Measurements from ENCODE around the gene C9orf85. TPM values are rescaled to one million over a fixed set of nuclear protein-coding genes. Genes with fewer than 3 reads are reported as not detected.
"Not testable (repeated sequence)": the region's sequence is repeated elsewhere in the genome, so short reads cannot be mapped to it uniquely, and the experiment has no call there.

The C9orf85 gene
- total RNA-seq, 1 donor from 2014 or later, result 6.2 TPM

- not testable (repeated sequence) for DNase-seq (ENCODE audit: low spot score)
Measured at GRCh38 chr9:71898756-71899155, 12.7 kb upstream of the C9orf85 start.

GRCh38 chr9:71901695-71902597, 9.5 kb upstream of the C9orf85 start:
- no peak for DNase-seq (ENCODE audit: low spot score)
- intact Hi-C loops (cut with DNase I), result no loop called here

More at GRCh38 chr9:71898756-71899155, 12.7 kb upstream of the C9orf85 start:
- intact Hi-C loops (cut with DNase I), result not testable (repeated sequence)

GRCh38 chr9:71904076-71904475, 7.4 kb upstream of the C9orf85 start:
- intact Hi-C loops (cut with DNase I), result no loop called here

GRCh38 chr9:71908825-71909224, 2.6 kb upstream of the C9orf85 start:
- no peak for DNase-seq (ENCODE audit: low spot score)
- intact Hi-C loops (cut with DNase I), result no loop called here

More at GRCh38 chr9:71904076-71904475, 7.4 kb upstream of the C9orf85 start:
- DNase-seq (ENCODE audit: low spot score), result no peak

DNA sequence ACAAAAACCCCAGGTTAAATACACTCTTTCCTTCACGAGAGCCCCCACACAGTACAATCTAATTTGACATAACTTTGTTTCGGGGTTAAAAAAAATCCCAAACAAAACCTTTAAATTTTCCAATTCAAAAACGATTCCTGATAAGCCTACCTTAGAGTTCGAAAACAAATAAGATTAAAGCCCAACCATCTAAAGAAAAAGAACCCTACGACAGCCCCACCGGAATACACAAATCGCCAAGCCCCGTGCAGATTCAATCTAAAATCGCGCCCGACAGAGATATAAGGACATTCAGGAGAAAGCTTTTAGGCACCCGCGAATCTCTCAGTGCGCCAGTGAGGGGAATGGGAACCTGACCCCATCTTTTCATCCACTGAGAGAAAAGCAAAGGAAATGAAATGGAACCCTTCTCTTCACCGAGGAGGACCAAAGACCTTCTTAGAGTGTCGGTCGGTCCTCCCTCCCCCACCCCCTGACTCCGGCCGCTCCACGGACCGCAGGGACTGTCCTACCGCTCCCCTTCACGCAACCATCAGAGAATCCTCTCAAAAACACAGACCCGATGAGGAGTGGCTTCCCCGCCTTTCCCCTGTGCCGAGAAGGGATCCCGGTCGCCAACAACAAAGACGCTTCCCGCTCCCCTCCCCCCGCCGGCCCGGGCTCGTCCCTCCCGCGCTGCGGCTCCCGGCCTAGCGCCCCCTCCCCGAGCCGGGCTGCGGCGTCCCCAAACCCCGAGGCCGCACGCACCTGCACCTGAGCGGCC, 1.4 kb upstream of the C9orf85 start:
- intact Hi-C loops (cut with DNase I), result loop anchor here (5.0 to 10.0 kb wide), 2 partner anchors 115 to 143 kb away; partner anchors contain the start of gene CEMIP2
- peak; percentile 87 for DNase-seq (ENCODE audit: low spot score)

DNA sequence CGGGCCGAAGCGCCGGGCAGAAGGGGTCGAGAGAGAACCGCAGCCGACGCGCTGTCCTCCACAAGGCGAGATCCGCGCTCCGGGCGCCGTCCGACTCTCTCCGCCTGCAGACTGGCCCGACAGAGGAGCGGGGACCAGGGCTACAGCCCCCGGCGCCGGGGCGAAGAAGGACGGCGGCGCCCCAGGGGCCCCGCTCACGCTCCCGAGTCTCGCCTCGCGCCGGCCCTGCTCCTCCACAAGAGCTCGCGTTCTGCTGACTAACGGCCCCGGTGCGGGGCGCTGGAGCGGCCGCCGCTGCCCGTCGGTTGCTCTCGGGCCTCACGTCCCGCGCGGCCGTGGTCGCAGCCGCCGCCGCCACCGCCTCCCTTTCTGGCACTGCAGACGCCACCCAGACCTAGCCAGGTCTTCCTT, 784 bp upstream of the C9orf85 start:
- DNase-seq (ENCODE audit: low spot score), result no peak
- intact Hi-C loops (cut with DNase I), result loop anchor here (5.0 to 10.0 kb wide), 2 partner anchors 114 to 143 kb away; partner anchors contain the start of gene CEMIP2

- intact Hi-C loops (cut with DNase I), result loop anchor here (5.0 to 10.0 kb wide), 2 partner anchors 113 to 145 kb away; partner anchors contain the start of gene CEMIP2
- no peak for DNase-seq (ENCODE audit: low spot score)
Measured at GRCh38 chr9:71911908-71912335, 483 bp downstream of the C9orf85 start.

DNA sequence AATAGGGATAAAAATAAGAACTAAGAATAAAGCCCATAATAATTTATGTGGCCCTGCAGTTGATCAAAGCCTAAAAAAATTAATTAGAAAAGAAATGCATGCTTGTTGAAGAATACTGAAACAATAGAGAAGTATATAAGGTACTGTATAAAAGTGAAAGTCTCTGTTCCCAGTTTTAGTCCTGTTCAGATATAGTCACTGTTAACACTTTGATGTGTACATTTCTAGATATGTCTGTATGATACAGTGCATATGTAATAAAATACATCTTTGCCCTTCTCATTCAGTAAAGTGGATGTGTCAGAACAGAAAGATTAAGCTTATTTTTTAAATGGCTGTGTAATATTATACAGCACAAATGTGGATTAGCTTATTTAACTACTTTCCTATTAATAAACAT, 4.1 kb downstream of the C9orf85 start:
- intact Hi-C loops (cut with DNase I), result loop anchor here (10.0 kb wide), 1 partner anchor 109 kb away; no protein-coding TSS in a partner anchor
- no peak for DNase-seq (ENCODE audit: low spot score)

DNA sequence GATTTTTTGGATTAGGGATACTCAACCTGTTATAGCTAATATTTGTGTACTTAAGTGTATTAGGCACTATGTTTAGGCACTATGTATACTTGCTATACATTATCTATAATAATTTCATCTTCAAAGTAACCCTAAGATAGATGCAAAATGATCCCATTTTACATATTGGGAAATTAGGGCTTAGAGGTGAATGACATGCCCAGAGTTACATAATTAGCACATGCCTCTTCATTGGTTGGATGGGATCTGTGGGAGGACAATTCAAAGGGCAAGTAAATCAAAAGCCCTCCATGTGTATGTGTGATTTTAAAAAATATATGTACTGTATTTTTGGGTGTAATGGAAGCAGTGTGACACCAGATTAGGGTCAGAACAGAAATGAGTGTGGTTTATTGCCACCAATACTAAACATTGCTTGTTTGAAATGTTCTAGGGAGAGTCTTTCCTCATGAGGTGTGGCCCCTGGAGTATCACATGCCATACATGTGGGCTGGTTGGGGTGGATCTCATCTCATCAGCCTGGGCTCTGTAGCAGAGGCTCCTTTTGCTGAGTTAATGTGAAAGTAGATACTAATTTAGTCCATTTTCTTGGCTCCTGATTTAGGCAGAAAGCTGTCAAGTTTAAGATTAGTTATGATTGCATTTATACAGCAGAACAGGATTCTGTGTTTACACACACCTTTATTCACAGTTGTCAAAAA, 5.5 kb downstream of the C9orf85 start:
- intact Hi-C loops (cut with DNase I), result loop anchor here (10.0 kb wide), 1 partner anchor 108 kb away; no protein-coding TSS in a partner anchor
- no peak for DNase-seq (ENCODE audit: low spot score)

DNA sequence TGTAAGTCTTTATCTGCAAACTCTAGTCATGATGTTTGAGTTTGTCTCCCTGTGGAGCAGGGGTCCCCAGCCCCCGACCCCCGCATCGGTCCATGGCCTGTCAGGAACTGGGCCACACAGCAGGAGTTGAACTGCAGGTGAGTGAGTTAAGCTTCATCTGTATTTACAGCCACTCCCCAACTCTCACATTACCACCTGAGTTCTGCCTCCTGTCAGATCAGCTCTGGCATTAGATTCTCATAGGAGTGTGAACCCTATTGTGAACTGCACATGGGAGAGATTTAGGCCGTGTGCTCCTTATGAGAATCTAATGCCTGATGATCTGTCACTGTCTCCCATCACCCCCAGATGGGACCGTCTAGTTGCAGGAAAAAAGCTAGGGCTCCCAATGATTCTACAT, 7.0 kb downstream of the C9orf85 start:
- intact Hi-C loops (cut with DNase I), result loop anchor here (10.0 kb wide), 1 partner anchor 106 kb away; no protein-coding TSS in a partner anchor
- DNase-seq (ENCODE audit: low spot score), result no peak

DNA sequence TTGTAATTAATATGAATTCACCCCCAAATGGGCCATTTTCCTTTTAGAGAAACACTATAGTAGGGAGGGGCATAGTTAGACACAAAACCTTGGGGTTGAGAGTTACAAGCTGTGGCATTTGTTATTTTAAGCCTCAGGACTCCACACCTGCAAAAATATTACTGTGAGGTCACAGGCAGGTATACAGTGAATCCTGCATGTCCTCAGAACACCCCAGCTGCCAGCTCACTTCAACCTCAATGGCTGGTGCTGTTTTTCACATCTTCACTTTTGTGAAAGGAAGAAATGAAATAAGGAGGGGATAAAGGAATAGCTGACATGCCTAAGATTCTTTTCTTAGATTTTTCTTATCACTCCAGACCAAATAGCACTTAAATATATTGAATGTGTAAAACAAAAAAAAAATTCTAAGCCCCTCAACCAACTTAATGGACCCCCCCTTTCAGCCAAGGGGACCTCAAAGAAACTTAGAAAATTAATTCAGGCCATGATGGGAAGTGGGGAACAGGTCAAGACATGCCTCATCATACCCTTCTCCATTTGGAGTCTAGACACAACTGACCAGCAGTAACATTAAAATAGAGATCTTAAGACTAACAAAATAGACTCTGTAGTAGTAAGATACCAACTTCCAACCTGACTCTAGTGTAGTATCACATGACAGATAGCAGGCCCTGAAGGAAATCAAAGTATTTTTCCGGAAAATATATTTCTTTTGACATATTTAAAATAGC, 9.2 kb downstream of the C9orf85 start:
- no peak for DNase-seq (ENCODE audit: low spot score)
- intact Hi-C loops (cut with DNase I), result no loop called here

DNA sequence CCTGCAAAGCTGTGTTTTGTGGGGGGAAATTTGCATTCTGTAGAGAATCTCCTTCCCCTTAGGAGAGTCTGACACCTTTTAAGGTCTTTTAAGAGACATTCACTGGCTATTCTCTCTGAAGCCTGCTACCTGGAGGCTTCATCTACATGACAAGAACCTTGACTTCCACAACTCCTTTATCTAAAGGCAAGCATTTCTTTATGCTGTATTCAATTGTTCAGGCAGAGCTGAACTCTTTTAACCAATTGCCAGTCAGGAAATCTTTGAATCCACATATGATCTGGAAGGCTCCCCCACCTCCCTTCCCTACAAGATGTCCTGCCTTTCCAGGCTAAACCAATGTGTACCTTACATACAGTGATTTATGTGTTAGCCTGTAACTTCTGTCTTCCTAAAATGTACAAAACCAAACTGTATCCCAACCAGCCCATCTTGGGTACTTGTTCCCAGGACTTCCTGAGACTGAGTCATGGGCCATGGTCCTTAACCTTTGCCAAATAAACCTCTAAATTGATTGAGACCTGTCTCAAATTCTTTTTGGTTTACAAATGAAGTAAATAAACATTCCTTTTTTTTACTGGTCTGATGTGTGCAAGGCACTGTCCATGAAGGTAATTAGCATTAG, 9.9 kb downstream of the C9orf85 start:
- DNase-seq (ENCODE audit: low spot score), result no peak
- intact Hi-C loops (cut with DNase I), result no loop called here

DNA sequence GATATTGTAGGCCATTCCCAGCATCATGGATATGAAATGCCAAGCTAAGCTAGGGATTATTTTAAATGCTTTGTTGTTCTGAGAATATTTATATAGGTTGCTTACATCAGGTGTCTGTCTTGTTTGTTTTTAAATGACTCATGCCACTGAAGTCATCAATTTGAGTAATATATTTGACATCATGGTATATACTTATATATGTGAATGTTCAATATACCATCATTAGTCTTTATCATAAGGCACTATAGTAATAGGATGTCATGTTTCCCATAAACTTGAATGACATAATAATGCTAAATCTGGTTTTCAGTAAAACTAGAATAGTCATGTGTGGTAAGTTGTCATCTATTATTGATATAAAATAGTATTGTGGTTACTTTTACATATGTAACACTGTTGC, 13.1 kb downstream of the C9orf85 start:
- intact Hi-C loops (cut with DNase I), result no loop called here
- DNase-seq (ENCODE audit: low spot score), result no peak

- DNase-seq (ENCODE audit: low spot score), result no peak
- intact Hi-C loops (cut with DNase I), result no loop called here
Measured at GRCh38 chr9:71925834-71926233, 14.4 kb downstream of the C9orf85 start.

DNA sequence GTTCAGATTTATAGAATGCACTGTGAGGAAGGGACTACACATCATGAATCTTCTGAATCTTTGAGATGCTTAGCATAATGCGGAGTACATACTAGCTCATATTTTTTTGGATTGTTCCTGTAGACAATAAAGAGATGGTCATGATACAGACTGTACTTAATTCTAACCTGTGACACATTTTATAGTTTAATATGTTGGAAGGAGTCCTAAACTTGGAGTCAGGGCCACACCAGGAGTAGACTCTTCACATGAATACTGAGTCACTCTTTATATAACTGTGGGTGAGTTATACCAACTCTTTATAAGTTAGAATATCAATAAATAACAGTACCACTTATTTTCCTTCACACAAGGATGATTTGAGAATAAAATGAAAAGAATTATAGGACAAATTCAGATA, 16.9 kb downstream of the C9orf85 start:
- intact Hi-C loops (cut with DNase I), result no loop called here
- no peak for DNase-seq (ENCODE audit: low spot score)

DNA sequence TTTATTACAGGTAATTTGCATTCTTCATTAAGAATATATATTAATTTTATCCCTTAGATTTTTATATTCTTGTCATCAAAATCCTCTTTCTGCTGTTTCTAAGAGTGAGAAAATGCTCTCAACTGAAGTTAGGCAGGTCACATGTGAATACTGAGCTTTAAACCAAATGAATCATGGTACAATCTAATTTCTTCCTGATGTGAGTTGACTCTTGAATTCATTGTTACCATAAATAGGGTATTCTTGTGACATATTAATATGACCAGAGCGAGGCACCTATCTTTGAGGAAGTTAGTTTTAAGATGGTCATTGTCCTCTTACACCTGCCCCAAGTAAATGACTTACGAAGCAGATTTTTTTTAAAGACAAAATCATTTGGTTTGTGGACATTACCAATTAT, 17.4 kb downstream of the C9orf85 start:
- DNase-seq (ENCODE audit: low spot score), result no peak
- intact Hi-C loops (cut with DNase I), result no loop called here

DNA sequence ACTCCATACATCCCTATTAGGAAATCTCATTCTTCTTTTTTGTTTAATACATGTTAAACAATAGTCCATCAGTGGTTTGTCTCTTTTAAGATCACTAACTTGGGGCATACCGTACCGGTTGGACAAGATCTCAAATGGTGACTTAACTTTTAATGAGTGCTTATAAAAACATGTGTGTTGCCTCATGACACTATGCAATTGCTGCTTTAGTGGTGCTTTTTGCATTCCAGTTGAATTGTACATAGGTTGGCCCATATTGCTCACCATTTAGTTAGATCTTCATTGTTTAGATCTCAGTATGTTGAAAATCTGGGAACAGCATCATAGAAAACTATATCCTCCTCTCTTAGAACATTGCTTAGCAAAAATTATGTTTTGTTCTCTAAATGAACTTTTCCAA, 17.8 kb downstream of the C9orf85 start:
- DNase-seq (ENCODE audit: low spot score), result no peak
- intact Hi-C loops (cut with DNase I), result no loop called here

DNA sequence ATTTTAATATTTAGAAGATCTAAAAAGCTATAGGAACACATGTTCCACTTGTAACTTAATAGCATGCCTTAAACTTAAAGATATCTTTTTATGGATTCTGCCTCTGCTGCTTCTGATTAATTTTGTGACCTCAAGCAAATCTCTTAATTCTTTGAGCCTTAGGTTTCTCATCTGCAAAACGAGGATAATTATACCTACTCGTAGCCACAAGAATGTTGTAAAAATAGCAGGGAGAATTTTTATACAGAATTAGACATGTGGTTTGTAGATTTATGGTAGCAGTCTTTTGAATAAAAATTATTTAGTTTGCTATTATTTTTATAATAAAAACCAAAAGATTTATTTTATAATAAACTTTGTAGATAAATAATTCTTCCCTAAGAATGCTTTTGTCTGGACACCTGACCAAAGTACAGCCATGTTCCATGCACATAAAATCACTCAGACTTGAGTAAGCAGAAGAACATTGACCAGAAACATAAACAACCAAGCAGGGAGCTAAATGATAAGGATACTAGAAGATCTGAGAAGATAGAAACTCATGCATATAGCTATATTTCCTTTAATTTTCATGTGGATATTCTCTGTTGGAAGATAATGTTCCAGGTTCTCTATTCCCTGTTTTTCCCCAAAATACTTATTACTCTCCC, 18.5 kb downstream of the C9orf85 start:
- intact Hi-C loops (cut with DNase I), result no loop called here
- no peak for DNase-seq (ENCODE audit: low spot score)
